GM12864 (cell line): Measurements from ENCODE around the gene RASSF4.

Source experiments
- DNase-seq: peaks from one replicate; pipeline ENCODE4 v3.0.0-alpha.2; 2011; ENCODE audit warnings: low read depth
- H3K4me3 ChIP-seq: 2 replicates; pipeline ENCODE4 v1.5.1; 2011; ENCODE audit warnings: mild to moderate bottlenecking, low read depth, low read length, control low read depth
- TF ChIP-seq, protein P1 (sequence below): IDR thresholded peaks from 2 replicates; pipeline ENCODE4 v1.5.1; 2011; ENCODE audit warnings: low read depth, mild to moderate bottlenecking, moderate library complexity, low read length, control low read depth, inconsistent platforms; ENCODE audit errors: missing control alignments

The RASSF4 gene

DNA sequence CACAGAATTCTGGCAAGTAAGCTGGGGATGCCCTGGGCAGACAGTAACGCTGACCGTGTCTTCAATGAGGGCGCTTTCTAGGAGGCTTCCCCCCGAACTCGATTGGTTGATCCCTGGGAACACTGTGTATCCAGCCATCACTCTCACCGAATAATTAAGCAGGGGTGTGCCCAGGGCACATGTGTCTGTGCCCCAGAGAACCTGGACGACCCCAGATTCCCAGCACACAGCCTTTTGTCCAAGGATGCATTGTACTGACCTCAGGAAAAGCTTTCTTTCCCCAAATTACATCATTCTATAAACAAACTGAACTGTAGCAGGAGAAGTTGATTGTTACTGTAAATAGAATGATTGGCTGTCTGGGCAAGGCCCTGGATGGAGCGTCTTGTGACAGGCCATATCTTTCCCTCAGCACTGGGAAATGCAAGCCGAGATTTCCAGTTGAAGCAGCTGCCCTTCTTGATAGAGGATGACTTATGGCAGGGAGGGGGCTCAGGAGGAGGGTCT lies 25.6 kb downstream of the RASSF4 start:
- TF ChIP-seq, protein P1, sequence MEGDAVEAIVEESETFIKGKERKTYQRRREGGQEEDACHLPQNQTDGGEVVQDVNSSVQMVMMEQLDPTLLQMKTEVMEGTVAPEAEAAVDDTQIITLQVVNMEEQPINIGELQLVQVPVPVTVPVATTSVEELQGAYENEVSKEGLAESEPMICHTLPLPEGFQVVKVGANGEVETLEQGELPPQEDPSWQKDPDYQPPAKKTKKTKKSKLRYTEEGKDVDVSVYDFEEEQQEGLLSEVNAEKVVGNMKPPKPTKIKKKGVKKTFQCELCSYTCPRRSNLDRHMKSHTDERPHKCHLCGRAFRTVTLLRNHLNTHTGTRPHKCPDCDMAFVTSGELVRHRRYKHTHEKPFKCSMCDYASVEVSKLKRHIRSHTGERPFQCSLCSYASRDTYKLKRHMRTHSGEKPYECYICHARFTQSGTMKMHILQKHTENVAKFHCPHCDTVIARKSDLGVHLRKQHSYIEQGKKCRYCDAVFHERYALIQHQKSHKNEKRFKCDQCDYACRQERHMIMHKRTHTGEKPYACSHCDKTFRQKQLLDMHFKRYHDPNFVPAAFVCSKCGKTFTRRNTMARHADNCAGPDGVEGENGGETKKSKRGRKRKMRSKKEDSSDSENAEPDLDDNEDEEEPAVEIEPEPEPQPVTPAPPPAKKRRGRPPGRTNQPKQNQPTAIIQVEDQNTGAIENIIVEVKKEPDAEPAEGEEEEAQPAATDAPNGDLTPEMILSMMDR, result no peak

DNA sequence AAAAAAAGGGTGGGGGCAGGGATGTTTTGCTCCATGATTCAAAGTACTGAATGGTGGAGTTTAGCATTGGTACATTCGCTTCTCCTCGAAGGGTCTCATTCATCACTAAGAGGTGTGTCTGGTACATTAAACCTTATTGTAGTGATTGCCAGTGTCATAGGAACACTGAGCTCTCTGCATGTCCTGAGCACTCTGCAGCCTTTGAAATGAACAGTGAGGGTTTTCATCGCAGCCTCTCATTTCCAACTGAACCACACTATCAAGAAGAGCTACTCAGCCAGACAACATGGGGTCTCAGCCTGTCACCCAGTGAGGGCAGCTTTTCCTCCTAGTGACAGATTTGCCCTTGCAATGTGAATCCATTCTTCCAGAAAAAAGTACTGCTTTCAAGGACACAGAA lies 26.6 kb downstream of the RASSF4 start:
- DNase-seq, result no peak
- no peak overlapping the region for H3K4me3 ChIP-seq
- TF ChIP-seq, protein P1, result no peak

More for the DNA sequence above, 25.6 kb downstream of the RASSF4 start:
- no peak for DNase-seq
- no peak overlapping the region for H3K4me3 ChIP-seq

DNA sequence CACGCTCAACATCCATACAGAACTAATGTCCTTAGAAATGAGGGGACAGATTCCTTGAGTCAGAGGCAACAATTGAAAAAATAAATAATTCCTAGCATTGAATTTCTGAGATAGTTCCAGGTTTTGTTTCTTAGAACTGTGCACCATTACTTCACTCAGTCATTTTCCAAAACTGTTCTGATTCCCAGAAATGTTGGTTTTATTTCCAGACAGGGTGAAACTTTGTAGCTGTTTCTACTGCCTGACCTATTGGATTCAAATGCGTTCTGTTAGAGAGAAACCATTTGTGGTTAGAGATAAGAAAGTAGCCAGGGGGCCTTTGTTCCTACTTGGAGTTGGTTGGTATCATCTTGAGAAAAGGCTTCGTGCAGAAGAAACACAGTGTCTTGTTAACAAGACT lies 27.1 kb downstream of the RASSF4 start:
- H3K4me3 ChIP-seq, result no peak overlapping the region
- DNase-seq, result no peak
- TF ChIP-seq, protein P1, result no peak

DNA sequence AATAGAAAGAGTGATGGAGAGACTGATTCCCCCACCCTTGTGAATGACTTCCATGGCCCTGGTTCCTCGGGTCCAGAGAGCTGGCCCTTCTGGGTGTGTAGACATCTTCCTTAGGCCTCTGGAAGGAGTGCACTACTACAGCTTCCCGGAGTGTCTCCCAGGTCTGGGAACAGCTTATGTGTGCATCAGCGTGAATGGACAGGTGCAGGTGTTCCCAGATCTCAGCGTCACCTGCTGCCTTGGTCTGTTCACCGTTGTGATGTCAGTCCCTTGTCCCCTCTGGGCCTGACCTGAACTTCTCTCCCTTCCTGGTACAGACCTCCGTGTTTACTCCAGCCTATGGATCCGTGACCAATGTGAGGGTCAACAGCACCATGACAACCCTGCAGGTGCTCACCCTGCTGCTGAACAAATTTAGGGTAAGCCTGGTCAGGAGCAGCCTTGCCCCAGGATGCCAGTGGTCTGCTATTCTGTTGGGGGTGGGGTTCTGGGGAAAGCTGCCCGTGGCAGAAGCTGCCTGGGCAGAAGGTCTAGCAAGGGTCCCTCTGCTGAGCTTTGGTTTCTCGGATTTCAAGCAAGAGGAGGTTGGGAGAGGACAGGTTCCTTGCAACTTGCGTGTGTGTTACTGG lies 29.5 kb downstream of the RASSF4 start:
- H3K4me3 ChIP-seq, result no peak overlapping the region
- no peak for DNase-seq
- TF ChIP-seq, protein P1, result no peak

DNA sequence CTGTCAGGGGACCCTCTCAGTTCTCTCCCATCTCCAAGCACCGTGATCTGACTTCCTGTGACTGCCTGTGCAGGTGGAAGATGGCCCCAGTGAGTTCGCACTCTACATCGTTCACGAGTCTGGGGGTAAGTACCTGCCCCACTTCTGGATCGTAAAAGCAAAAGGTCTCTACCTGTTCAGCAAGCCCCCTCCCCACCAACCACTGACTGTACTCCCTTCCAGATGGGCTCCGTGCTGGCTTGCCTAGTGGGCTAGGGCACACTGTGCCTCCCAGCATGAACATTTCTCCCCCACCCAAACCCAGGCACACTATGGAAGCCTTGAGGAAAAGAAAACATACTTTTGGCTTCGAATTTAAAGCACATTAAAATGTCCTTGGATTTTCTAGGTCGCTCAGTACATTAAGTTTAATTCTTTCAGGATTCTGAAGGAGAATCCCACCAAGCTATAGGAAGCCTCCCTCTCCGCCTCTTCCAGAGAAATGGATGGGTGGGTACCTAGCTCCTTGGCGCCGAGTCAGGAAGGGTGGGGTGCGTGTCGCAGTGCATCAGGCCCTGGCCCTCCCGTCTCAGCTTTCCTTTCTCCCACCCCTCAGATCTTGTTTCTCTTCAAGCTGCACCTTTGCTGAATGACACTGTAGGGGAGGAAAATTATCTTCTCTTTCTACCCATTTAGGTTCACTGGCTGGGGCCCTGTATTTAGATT lies 30.1 kb downstream of the RASSF4 start:
- no peak for DNase-seq
- TF ChIP-seq, protein P1, result no peak
- no peak overlapping the region for H3K4me3 ChIP-seq

DNA sequence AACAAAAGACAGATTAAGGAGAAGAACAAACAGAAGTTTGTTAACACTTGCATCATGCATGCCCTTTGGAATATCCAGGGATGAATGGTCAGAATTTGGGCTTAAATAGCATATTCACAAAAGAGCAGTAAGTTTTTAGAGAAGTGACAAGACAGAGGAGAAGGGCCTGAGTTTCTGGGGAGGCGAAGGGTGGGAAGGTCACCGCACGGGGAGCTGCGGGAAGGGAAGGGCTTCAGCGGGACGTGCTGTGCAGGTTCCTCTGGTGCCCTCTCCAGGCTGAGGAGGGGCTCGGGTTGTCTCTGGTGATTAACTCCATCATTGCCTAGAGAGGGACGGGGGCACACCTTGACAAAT lies 30.7 kb downstream of the RASSF4 start:
- H3K4me3 ChIP-seq, result no peak overlapping the region
- DNase-seq, result no peak
- TF ChIP-seq, protein P1, result no peak

DNA sequence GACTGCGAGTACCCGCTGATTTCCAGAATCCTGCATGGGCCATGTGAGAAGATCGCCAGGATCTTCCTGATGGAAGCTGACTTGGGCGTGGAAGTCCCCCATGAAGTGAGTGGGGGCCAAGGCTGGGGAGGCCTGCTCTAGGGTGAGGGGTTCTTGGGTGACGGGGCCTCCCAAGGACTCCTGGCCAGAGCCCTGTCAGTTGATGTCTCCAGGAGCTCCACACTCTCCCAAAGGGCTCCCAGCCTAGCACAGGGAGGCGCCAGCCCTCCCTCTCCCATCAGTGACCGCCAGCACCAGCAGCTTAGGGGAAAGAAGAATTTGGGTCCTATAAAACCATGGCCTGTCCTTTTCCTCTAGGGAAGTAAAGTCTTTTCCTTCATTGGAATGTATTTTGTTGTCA lies 31.4 kb downstream of the RASSF4 start:
- no peak for DNase-seq
- no peak overlapping the region for H3K4me3 ChIP-seq
- TF ChIP-seq, protein P1, result no peak
